GF-D8 (cell line): ENCODE measurements around the gene MGLL.
"Not testable (repeated sequence)": the region's sequence is repeated elsewhere in the genome, so short reads cannot be mapped to it uniquely, and the experiment has no call there.

ENCODE experiments used
- DNase-seq: peaks from one replicate; lab custom pipeline; 2025; lab: John Stamatoyannopoulos, UW

The MGLL gene

GRCh38 chr3:127673191-127674100 lies 148.9 kb downstream of the MGLL start:
- no peak for DNase-seq

GRCh38 chr3:127672429-127673190 lies 149.7 kb downstream of the MGLL start, which contains the start of gene ABTB1:
Gene ABTB1, plus strand, starts transcription at chr3:127672952. Its CDS starts 74 bp downstream, at chr3:127673026.
- DNase-seq, result peak; percentile 60

GRCh38 chr3:127671523-127672428 lies 150.5 kb downstream of the MGLL start:
- DNase-seq, result no peak

- no peak for DNase-seq
Observed at GRCh38 chr3:127670761-127671522, 151.4 kb downstream of the MGLL start.

GRCh38 chr3:127670229-127670559 lies 152.1 kb downstream of the MGLL start:
- DNase-seq, result no peak

- no peak for DNase-seq
Observed at GRCh38 chr3:127669541-127670228, 152.6 kb downstream of the MGLL start.

- no peak for DNase-seq
Observed at GRCh38 chr3:127668906-127669305, 153.4 kb downstream of the MGLL start.

- DNase-seq, result no peak
Observed at GRCh38 chr3:127667119-127667681, 155.1 kb downstream of the MGLL start.

GRCh38 chr3:127666676-127667075 lies 155.6 kb downstream of the MGLL start:
- no peak for DNase-seq

GRCh38 chr3:127665586-127665985 lies 156.7 kb downstream of the MGLL start:
- no peak for DNase-seq

- DNase-seq, result no peak
Observed at GRCh38 chr3:127665165-127665564, 157.2 kb downstream of the MGLL start.

- DNase-seq, result no peak
Observed at GRCh38 chr3:127663151-127663550, 159.2 kb downstream of the MGLL start.

- no peak for DNase-seq
Observed at GRCh38 chr3:127662001-127662469, 160.3 kb downstream of the MGLL start.

GRCh38 chr3:127661600-127661999 lies 160.7 kb downstream of the MGLL start:
- no peak for DNase-seq

- DNase-seq, result no peak
Observed at GRCh38 chr3:127660621-127661251, 161.6 kb downstream of the MGLL start.

- no peak for DNase-seq
Observed at GRCh38 chr3:127658234-127658633, 164.1 kb downstream of the MGLL start.

- no peak for DNase-seq
Observed at GRCh38 chr3:127656906-127657305, 165.4 kb downstream of the MGLL start.

- no peak for DNase-seq
Observed at GRCh38 chr3:127655641-127656040, 166.7 kb downstream of the MGLL start.

- not testable (repeated sequence) for DNase-seq
Observed at GRCh38 chr3:127654993-127655392, 167.3 kb downstream of the MGLL start.

- DNase-seq, result no peak
Observed at GRCh38 chr3:127654374-127654773, 167.9 kb downstream of the MGLL start.
